Activated B cell treated with CpG ODN at 0.5 μM for 24 hours (primary cell): ENCODE results near the gene SNX27. TPM values are rescaled to one million over a fixed set of nuclear protein-coding genes. Genes with fewer than 3 reads are reported as not detected.

Experiments
- ATAC-seq: fragments of 200-7000 bp; cut with Tn5 transposase; one replicate; pipeline ENCODE4 v1.10.0; 2021; ENCODE audit warnings: low read depth, mild to moderate bottlenecking, moderate library complexity
- CTCF ChIA-PET: fragments of 350-600 bp; sonication (Branson Sonifier 250); formaldehyde crosslinking; loops from one replicate; lab custom pipeline; 2021; ENCODE audit warnings: antibody characterized with exemption; lab: Charles Lee
- POLR2A ChIA-PET: fragments of 350-600 bp; sonication (Branson Sonifier 250); formaldehyde crosslinking; loops from one replicate; lab custom pipeline; 2021; ENCODE audit warnings: antibody characterized with exemption; lab: Charles Lee
- DNase-seq: peaks from one replicate; pipeline ENCODE4 v3.0.0; 2022
- H3K27ac Mint-ChIP-seq: one replicate; pipeline ENCODE4 v1.8.0; 2020; ENCODE audit warnings: mixed read lengths
- H3K27me3 Mint-ChIP-seq: one replicate; pipeline ENCODE4 v1.8.0; 2021; ENCODE audit warnings: mixed read lengths
- H3K36me3 Mint-ChIP-seq: one replicate; pipeline ENCODE4 v1.8.0; 2021; ENCODE audit warnings: low read depth, mixed read lengths
- H3K4me1 Mint-ChIP-seq: one replicate; pipeline ENCODE4 v1.8.0; 2021; ENCODE audit warnings: mixed read lengths
- H3K4me3 Mint-ChIP-seq: one replicate; pipeline ENCODE4 v1.8.0; 2020; ENCODE audit warnings: mild to moderate bottlenecking, mixed read lengths
- H3K9me3 Mint-ChIP-seq: one replicate; pipeline ENCODE4 v1.8.0; 2020; ENCODE audit warnings: mixed read lengths
- intact Hi-C: fragments of 100-400 bp; cut with micrococcal nuclease; formaldehyde crosslinking; loops from one replicate; pipeline ENCODE4 v1.15.1; 2024
- total RNA-seq: library from RNA; stranded (reverse); gene quantifications from 2 replicates; pipeline ENCODE4 v1.2.3, GENCODE V29; 2022
- TF ChIP-seq, protein P1 (sequence below): fragments of 200-600 bp; IDR thresholded peaks from one replicate; pipeline ENCODE4 v1.8.0; 2022; ENCODE audit warnings: antibody characterized with exemption, mild to moderate bottlenecking

Gene SNX27
- total RNA-seq, 1 donor from 2014 or later: 27.6 TPM

DNA sequence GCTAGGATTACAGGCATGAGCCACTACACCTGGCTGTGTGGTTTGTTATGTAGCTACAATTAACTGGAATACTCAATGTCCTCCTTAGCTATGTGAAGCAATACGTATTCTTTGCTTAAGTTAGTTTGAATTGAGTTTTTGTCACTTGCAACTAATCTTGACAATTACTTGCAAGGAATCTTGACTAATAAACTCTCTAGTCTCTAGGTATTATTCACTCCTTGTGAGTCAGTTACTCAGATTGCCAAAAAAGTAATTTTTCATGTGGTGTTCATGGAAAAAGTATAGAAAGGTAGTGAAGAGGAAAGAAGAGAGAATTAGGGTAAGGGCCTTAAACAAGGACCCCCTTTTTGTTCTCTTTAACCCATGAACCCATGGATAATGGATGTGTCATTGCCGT lies 7.6 kb upstream of the SNX27 start:
- DNase-seq (no peak), ATAC-seq (no peak)
- TF ChIP-seq, protein P1, sequence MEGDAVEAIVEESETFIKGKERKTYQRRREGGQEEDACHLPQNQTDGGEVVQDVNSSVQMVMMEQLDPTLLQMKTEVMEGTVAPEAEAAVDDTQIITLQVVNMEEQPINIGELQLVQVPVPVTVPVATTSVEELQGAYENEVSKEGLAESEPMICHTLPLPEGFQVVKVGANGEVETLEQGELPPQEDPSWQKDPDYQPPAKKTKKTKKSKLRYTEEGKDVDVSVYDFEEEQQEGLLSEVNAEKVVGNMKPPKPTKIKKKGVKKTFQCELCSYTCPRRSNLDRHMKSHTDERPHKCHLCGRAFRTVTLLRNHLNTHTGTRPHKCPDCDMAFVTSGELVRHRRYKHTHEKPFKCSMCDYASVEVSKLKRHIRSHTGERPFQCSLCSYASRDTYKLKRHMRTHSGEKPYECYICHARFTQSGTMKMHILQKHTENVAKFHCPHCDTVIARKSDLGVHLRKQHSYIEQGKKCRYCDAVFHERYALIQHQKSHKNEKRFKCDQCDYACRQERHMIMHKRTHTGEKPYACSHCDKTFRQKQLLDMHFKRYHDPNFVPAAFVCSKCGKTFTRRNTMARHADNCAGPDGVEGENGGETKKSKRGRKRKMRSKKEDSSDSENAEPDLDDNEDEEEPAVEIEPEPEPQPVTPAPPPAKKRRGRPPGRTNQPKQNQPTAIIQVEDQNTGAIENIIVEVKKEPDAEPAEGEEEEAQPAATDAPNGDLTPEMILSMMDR: no peak
- ChIA-PET CTCF (interaction anchor here (1.7 kb wide), 1 partner anchor 10 kb away, joined by 7 read pairs; no protein-coding TSS in a partner anchor), POLR2A (interaction anchor here (0.6 kb wide), 1 partner anchor 236 kb away, joined by 4 read pairs; the partner anchor contains the start of gene C2CD4D)
- Mint-ChIP-seq H3K36me3 (no peaks in the 10 kb centered on the region), H3K9me3 (no peaks in the 10 kb centered on the region), H3K4me3 (no peak overlapping the region), H3K27me3 (peaks cover 21% of the 10 kb centered on the region), H3K27ac (no peak overlapping the region), H3K4me1 (no peaks in the 10 kb centered on the region)
- intact Hi-C loops: no loop called here

DNA sequence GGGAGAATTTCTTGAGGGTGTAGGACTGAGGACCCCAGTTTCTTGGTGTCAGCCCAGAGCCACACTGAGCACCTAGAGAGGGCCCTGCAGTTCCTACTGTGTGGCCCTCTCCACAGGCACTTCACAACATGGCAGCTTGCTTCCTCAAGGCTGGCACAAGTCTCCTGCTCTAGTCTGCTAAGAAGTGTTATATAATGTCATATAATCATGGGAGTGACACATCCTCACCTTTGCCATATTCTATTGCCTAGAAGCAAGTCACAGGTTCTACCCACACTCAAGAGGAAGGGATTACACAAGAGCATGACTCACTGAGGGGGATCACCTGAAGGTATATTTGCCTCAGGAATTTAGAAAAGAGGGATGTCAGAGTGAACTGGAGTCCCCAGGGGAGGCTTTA lies 5.5 kb upstream of the SNX27 start:
- TF ChIP-seq, protein P1: no peak
- no peak for DNase-seq
- intact Hi-C loops: no loop called here
- CTCF ChIA-PET: interaction anchor here (1.3 kb wide), 1 partner anchor 9 kb away, joined by 3 read pairs; no protein-coding TSS in a partner anchor
- Mint-ChIP-seq H3K36me3 (no peaks in the 10 kb centered on the region), H3K27ac (no peak overlapping the region), H3K9me3 (no peaks in the 10 kb centered on the region), H3K4me1 (peaks cover 2% of the 10 kb centered on the region), H3K27me3 (peaks cover 21% of the 10 kb centered on the region), H3K4me3 (no peak overlapping the region)
- ATAC-seq: no peak
- POLR2A ChIA-PET: no interaction called here

DNA sequence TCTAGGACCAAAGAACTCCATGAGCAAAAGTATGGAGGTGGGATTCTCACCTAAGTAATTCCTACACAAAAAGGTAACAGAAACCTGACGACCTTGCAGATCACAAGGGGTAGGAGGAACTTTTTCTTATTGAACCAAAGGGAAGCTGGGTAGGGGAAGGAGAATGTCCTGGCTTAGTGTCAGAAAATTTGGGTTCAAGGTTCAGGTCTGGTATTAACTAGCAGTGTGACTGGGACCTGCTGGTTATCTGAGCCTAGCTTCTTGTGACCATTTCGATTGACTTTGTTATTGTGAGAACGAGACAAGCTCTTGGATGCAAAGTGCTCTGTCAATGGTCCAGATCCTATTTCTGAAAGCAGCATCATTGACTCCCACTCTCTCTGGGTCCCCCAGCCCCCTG lies 5.0 kb upstream of the SNX27 start:
- TF ChIP-seq, protein P1: no peak
- no peak overlapping the region for H3K4me3 Mint-ChIP-seq
- POLR2A ChIA-PET: no interaction called here
- no peak overlapping the region for H3K27ac Mint-ChIP-seq
- no peaks in the 10 kb centered on the region for H3K36me3 Mint-ChIP-seq
- intact Hi-C loops: no loop called here
- peaks cover 6% of the 10 kb centered on the region for H3K4me1 Mint-ChIP-seq
- ATAC-seq (no peak), DNase-seq (no peak)
- H3K9me3 Mint-ChIP-seq: no peaks in the 10 kb centered on the region
- H3K27me3 Mint-ChIP-seq: peaks cover 21% of the 10 kb centered on the region
- CTCF ChIA-PET: interaction anchor here (1.3 kb wide), 1 partner anchor 10 kb away, joined by 3 read pairs; no protein-coding TSS in a partner anchor

DNA sequence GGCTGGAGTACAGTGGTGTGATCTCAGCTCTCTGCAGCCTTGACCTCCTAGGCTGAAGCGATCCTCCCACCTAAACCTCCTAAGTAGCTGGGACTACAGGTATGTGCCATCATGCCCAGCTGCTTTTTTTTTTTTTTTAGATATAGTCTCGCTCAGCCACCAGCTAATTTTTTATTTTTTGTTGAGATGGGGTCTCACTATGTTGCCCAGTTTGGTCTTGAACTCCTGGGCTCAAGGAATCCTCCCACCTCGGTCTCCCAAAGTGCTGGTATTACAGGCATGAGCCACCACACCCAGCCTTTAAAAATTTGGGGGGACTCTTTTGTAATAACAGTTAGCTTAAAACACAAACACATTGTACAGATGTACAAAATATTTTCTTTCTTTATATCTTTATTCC lies 1.7 kb upstream of the SNX27 start:
- CTCF ChIA-PET: no interaction called here
- ATAC-seq: no peak
- no peak overlapping the region for H3K27ac Mint-ChIP-seq

DNA sequence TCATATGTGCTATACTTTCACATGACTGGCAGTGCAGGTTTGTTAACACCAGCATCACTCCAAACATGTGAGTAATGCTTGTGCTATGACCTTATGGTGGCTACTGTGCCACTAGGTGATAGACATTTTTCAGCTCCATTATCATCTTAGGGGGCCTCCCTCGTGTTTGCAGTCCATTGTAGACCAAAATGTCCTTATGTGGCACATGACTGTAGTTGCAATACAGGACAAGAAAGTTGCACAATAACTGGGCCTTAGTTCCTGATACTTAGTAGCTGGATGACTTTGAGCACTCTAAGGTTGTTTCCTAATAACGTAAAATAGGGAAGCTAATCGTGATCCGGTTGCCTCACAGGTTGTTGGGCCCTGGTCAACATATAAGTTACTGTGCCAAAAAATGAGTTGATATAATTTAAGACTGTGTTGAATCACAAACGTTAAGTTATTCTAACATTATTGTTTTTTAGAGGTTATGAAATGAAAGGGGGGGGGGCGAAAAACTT lies 511 bp upstream of the SNX27 start:
- Mint-ChIP-seq H3K4me1 (peaks cover 29% of the 10 kb centered on the region), H3K27ac (peak overlapping the region; percentile 74), H3K27me3 (peaks cover 12% of the 10 kb centered on the region), H3K9me3 (no peaks in the 10 kb centered on the region), H3K36me3 (peaks cover 11% of the 10 kb centered on the region), H3K4me3 (peak overlapping the region; percentile 95)
- CTCF ChIA-PET: no interaction called here
- DNase-seq (no peak), ATAC-seq (no peak)
- TF ChIP-seq, protein P1: no peak
- POLR2A ChIA-PET: no interaction called here
- intact Hi-C loops: loop anchor here (1.0 to 10.0 kb wide), 8 partner anchors 17 to 604 kb away; partner anchors contain the start of genes LYSMD1, MINDY1, MRPL9 and POGZ

More for the DNA sequence above, 1.7 kb upstream of the SNX27 start:
- peaks cover 22% of the 10 kb centered on the region for H3K4me1 Mint-ChIP-seq
- no peak for DNase-seq
- TF ChIP-seq, protein P1: no peak
- no peak overlapping the region for H3K4me3 Mint-ChIP-seq
- POLR2A ChIA-PET: interaction anchor here (0.6 kb wide), 1 partner anchor 15 kb away, joined by 5 read pairs; no protein-coding TSS in a partner anchor
- peaks cover 9% of the 10 kb centered on the region for H3K36me3 Mint-ChIP-seq
- intact Hi-C loops: loop anchor here (2.0 to 10.0 kb wide), 6 partner anchors 15 to 603 kb away; partner anchors contain the start of genes LYSMD1, MINDY1, POGZ and PRUNE1
- H3K9me3 Mint-ChIP-seq: no peaks in the 10 kb centered on the region
- H3K27me3 Mint-ChIP-seq: peaks cover 14% of the 10 kb centered on the region
